HCT116 (cell line): ENCODE measurements around the gene ASF1A. TPM values are rescaled to one million over a fixed set of nuclear protein-coding genes. Genes with fewer than 3 reads are reported as not detected.

Experiments
- ATAC-seq: fragments of 200-7000 bp; cut with Tn5 transposase; 2 replicates; pipeline ENCODE4 v1.9.1; 2020; ENCODE audit warnings: mild to moderate bottlenecking, moderate library complexity
- BruUV-seq: library from RNA; stranded (reverse); fragments of 400-500 nt; replicated peaks from 2 replicates; lab custom pipeline; 2021; lab: Mats Ljungman, UMichigan
- CTCF ChIA-PET: fragments of 300-600 bp; sonication (Branson Sonifier 250); formaldehyde crosslinking; loops from one replicate; lab custom pipeline; 2021; ENCODE audit warnings: antibody characterized with exemption; lab: Charles Lee
- POLR2A ChIA-PET: fragments of 300-600, 350-600 bp; sonication (Branson Sonifier 250); formaldehyde crosslinking; loops from one replicate; lab custom pipeline; 2021; ENCODE audit warnings: antibody characterized with exemption; lab: Charles Lee
- RAD21 ChIA-PET, 2 experiments: fragments of 300-600 bp; sonication (Branson Sonifier 250); formaldehyde crosslinking; loops; one replicate each; lab custom pipeline; 2023; ENCODE audit warnings: low total read pairs in 2 of 2; ENCODE audit not compliant: uncharacterized antibody in 2 of 2, unreplicated experiment in 2 of 2, low non-redundant PET in 1 of 2; lab: Charles Lee
- DNase-seq: peaks from one replicate; pipeline ENCODE4 v3.0.0-alpha.2; 2010; ENCODE audit warnings: low read depth, low spot score
- H2AFZ ChIP-seq: fragments of 200-600 bp; shearing (Covaris generic), sonication (generic); 2 replicates; pipeline ENCODE4 v1.6.1; 2017; ENCODE audit warnings: low read depth, mixed run types, mixed read lengths, antibody characterized with exemption, low read length; ENCODE audit not compliant: poor library complexity, severe bottlenecking
- H3K27ac ChIP-seq: 2 replicates; pipeline ENCODE4 v1.5.1; 2012; ENCODE audit warnings: low read depth, low read length
- H3K27me3 ChIP-seq: fragments of 200-600 bp; sonication (generic); 2 replicates; pipeline ENCODE4 v1.6.1; 2016; ENCODE audit warnings: mixed run types, low read length, mixed read lengths; ENCODE audit not compliant: insufficient read depth
- H3K36me3 ChIP-seq, 2 experiments: fragments of 200-500 bp in 1 of 2; fragments of 200-600 bp in 1 of 2; sonication (Bioruptor generic) in 1 of 2; sonication (generic) in 1 of 2; 2 replicates each; pipeline versions ENCODE4 v1.5.1 to v1.6.1; 2014 to 2016; ENCODE audit warnings: low read length in 2 of 2, inconsistent platforms in 1 of 2, mixed read lengths in 1 of 2, mixed run types in 1 of 2; ENCODE audit not compliant: insufficient read depth in 2 of 2, control insufficient read depth in 1 of 2
- H3K4me1 ChIP-seq, 2 experiments: fragments of 200-600 bp in 1 of 2; sonication (generic) in 1 of 2; 2 replicates each; pipeline versions ENCODE4 v1.5.1 to v1.6.1; 2012 to 2017; ENCODE audit warnings: low read length in 2 of 2, inconsistent platforms in 1 of 2, mild to moderate bottlenecking in 1 of 2, mixed read lengths in 1 of 2, mixed run types in 1 of 2, moderate library complexity in 1 of 2; ENCODE audit not compliant: insufficient read depth in 2 of 2, control insufficient read depth in 1 of 2
- H3K4me2 ChIP-seq: fragments of 200-600 bp; sonication (generic); 2 replicates; pipeline ENCODE4 v1.6.1; 2017; ENCODE audit warnings: mixed run types, low read length, mixed read lengths
- H3K4me3 ChIP-seq, 2 experiments: fragments of 200-600 bp in 1 of 2; sonication (generic) in 1 of 2; replicated peaks in 1 of 2; 2 replicates each; pipeline ENCODE4 v1.5.1; 2011 to 2016; ENCODE audit warnings: low read length in 2 of 2, control low read depth in 1 of 2, low read depth in 1 of 2, mild to moderate bottlenecking in 1 of 2, mixed read lengths in 1 of 2, mixed run types in 1 of 2
- H3K79me2 ChIP-seq: fragments of 200-600 bp; sonication (generic); 2 replicates; pipeline ENCODE4 v1.6.1; 2017; ENCODE audit warnings: mild to moderate bottlenecking, mixed run types, low read length, moderate library complexity, mixed read lengths; ENCODE audit not compliant: insufficient read depth
- H3K9ac ChIP-seq: fragments of 200-600 bp; sonication (generic); 2 replicates; pipeline ENCODE4 v1.6.1; 2016; ENCODE audit warnings: low read length, mixed read lengths
- H3K9me2 ChIP-seq: fragments of 200-600 bp; sonication (generic), shearing (Covaris generic); 2 replicates; pipeline ENCODE4 v1.6.1; 2017; ENCODE audit warnings: mixed run types, mild to moderate bottlenecking, moderate library complexity; ENCODE audit not compliant: insufficient read depth
- H3K9me3 ChIP-seq, 2 experiments: fragments of 200-500 bp in 1 of 2; fragments of 200-600 bp in 1 of 2; sonication (Bioruptor generic) in 1 of 2; sonication (generic) in 1 of 2; 2 replicates each; pipeline ENCODE4 v1.6.1; 2014 to 2017; ENCODE audit warnings: low read length in 2 of 2, mixed read lengths in 2 of 2, inconsistent platforms in 1 of 2, low read depth in 1 of 2, mild to moderate bottlenecking in 1 of 2, mixed run types in 1 of 2, moderate library complexity in 1 of 2; ENCODE audit not compliant: control insufficient read depth in 1 of 2, insufficient read depth in 1 of 2
- H4K20me1 ChIP-seq: fragments of 200-600 bp; sonication (generic), shearing (Covaris generic); 2 replicates; pipeline ENCODE4 v1.6.1; 2017; ENCODE audit warnings: mixed run types, mild to moderate bottlenecking, moderate library complexity; ENCODE audit not compliant: insufficient read depth
- ATF3 ChIP-seq: IDR thresholded peaks from 2 replicates; pipeline ENCODE4 v1.6.1; 2012
- CTCF ChIP-seq, 3 experiments: fragments of 200-600 bp in 1 of 3; sonication (generic) in 1 of 3; IDR thresholded peaks in 2 of 3; conservative IDR thresholded peaks in 1 of 3; 2 replicates each; pipeline ENCODE4 v1.5.1; 2012 to 2017; ENCODE audit warnings: low read depth in 2 of 3, low read length in 2 of 3, antibody characterized with exemption in 1 of 3, borderline replicate concordance in 1 of 3, control low read depth in 1 of 3, mild to moderate bottlenecking in 1 of 3, mixed read lengths in 1 of 3, mixed run types in 1 of 3, moderate library complexity in 1 of 3; ENCODE audit not compliant: insufficient read depth in 1 of 3
- EGR1 ChIP-seq: IDR thresholded peaks from 2 replicates; pipeline ENCODE4 v1.6.1; 2012; ENCODE audit warnings: low read depth
- EZH2 ChIP-seq: fragments of 200-600 bp; sonication (generic); IDR thresholded peaks from 2 replicates; pipeline ENCODE4 v1.6.1; 2017; ENCODE audit warnings: antibody characterized with exemption, mixed run types
- EZH2phosphoT487 ChIP-seq: fragments of 200-600 bp; IDR thresholded peaks from 2 replicates; pipeline ENCODE4 v1.6.1; 2018; ENCODE audit warnings: antibody characterized with exemption, borderline replicate concordance
- FOSL1 ChIP-seq: IDR thresholded peaks from 2 replicates; pipeline ENCODE4 v1.6.1; 2012; ENCODE audit warnings: low read depth
- JUND ChIP-seq: IDR thresholded peaks from 2 replicates; pipeline ENCODE4 v1.6.1; 2012
- POLR2A ChIP-seq: IDR thresholded peaks from 2 replicates; pipeline ENCODE4 v1.7.0; 2011; ENCODE audit warnings: borderline replicate concordance; ENCODE audit not compliant: insufficient read depth, insufficient read length; ENCODE audit errors: extremely low read depth
- SP1 ChIP-seq: IDR thresholded peaks from 2 replicates; pipeline ENCODE4 v1.6.1; 2012; ENCODE audit warnings: low read depth
- SRF ChIP-seq: IDR thresholded peaks from 2 replicates; pipeline ENCODE4 v1.6.1; 2012; ENCODE audit warnings: low read depth
- TCF7L2 ChIP-seq: IDR thresholded peaks from 2 replicates; pipeline ENCODE4 v1.7.0; 2011; ENCODE audit warnings: borderline replicate concordance, inconsistent platforms; ENCODE audit not compliant: insufficient read depth, insufficient read length; ENCODE audit errors: extremely low read depth
- YY1 ChIP-seq: IDR thresholded peaks from 2 replicates; pipeline ENCODE4 v1.6.1; 2011; ENCODE audit warnings: low read length, low read depth, moderate library complexity, mild to moderate bottlenecking; ENCODE audit not compliant: insufficient replicate concordance; ENCODE audit errors: extremely low read depth
- ZBTB33 ChIP-seq: IDR thresholded peaks from 2 replicates; pipeline ENCODE4 v1.6.1; 2011; ENCODE audit warnings: mild to moderate bottlenecking, low read length, moderate library complexity; ENCODE audit not compliant: insufficient replicate concordance; ENCODE audit errors: extremely low read depth
- ZFX ChIP-seq: fragments of 450-650 bp; IDR thresholded peaks from 2 replicates; pipeline ENCODE4 v1.6.1; 2017
- ZNF274 ChIP-seq: fragments of 200-500 bp; sonication (Bioruptor generic); IDR thresholded peaks from 2 replicates; pipeline ENCODE4 v1.6.1; 2014; ENCODE audit warnings: mild to moderate bottlenecking, low read depth, low read length, inconsistent platforms
- intact Hi-C: fragments of 100-400 bp; cut with micrococcal nuclease; formaldehyde crosslinking; loops from 2 replicates; pipeline ENCODE4 v1.10.0; 2022
- total RNA-seq: library from RNA; stranded (reverse); gene quantifications from one replicate; pipeline ENCODE4 v1.2.1, GENCODE V29; 2021; ENCODE audit not compliant: unreplicated experiment

ASF1A gene
- total RNA-seq, 1 experiment from 2014 or later, result 23.3 TPM

- TF ChIP-seq EZH2phosphoT487, result no peak
- TF ChIP-seq SRF, result no peak
- TF ChIP-seq YY1, result no peak
- TF ChIP-seq SP1, result no peak
Measured at GRCh38 chr6:118945217-118945616, 51.3 kb downstream of the ASF1A start (continued).

- Histone ChIP-seq H3K27ac (no peak overlapping the region), H4K20me1 (no peaks in the 10 kb centered on the region), H2AFZ (no peak overlapping the region), H3K27me3 (no peaks in the 10 kb centered on the region), H3K9me2 (no peaks in the 10 kb centered on the region)
- ChIA-PET CTCF (interaction anchor here (1.3 to 2.2 kb wide), 2 partner anchors 10 to 158 kb away, joined by 3 to 8 read pairs; no protein-coding TSS in a partner anchor), RAD21 (no interaction called here)
- TF ChIP-seq EZH2, result no peak
- TF ChIP-seq, all 23 proteins: peak for 0
- no peak overlapping the region for H3K4me2 ChIP-seq
- no peak overlapping the region for H3K4me3 ChIP-seq
- ATAC-seq, result no peak
- DNase-seq, result no peak
- no peaks in the 10 kb centered on the region for H3K79me2 ChIP-seq
- no peaks in the 10 kb centered on the region for H3K36me3 ChIP-seq
- BruUV-seq, result no TSS peak
- H3K9me3 ChIP-seq, result no peaks in the 10 kb centered on the region
- intact Hi-C loops, result no loop called here
- POLR2A ChIA-PET, result no interaction called here
- H3K4me1 ChIP-seq, result no peaks in the 10 kb centered on the region
- no peak overlapping the region for H3K9ac ChIP-seq
Measured at GRCh38 chr6:118952683-118953082, 58.7 kb downstream of the ASF1A start.

GRCh38 chr6:118953391-118953790 lies 59.4 kb downstream of the ASF1A start:
- ChIA-PET RAD21 (no interaction called here), CTCF (interaction anchor here (1.3 to 2.2 kb wide), 2 partner anchors 9 to 157 kb away, joined by 3 to 8 read pairs; no protein-coding TSS in a partner anchor), POLR2A (no interaction called here)
- no peaks in the 10 kb centered on the region for H3K27me3 ChIP-seq
- no peaks in the 10 kb centered on the region for H3K79me2 ChIP-seq
- no TSS peak for BruUV-seq
- H3K9me2 ChIP-seq, result no peaks in the 10 kb centered on the region
- no peak overlapping the region for H3K9ac ChIP-seq
- H3K4me1 ChIP-seq, result no peaks in the 10 kb centered on the region
- no peak overlapping the region for H3K4me3 ChIP-seq
- no peak overlapping the region for H2AFZ ChIP-seq
- DNase-seq (no peak), ATAC-seq (no peak)
- no peaks in the 10 kb centered on the region for H4K20me1 ChIP-seq
- H3K4me2 ChIP-seq, result no peak overlapping the region
- intact Hi-C loops, result no loop called here
- H3K9me3 ChIP-seq, result no peaks in the 10 kb centered on the region
- no peaks in the 10 kb centered on the region for H3K36me3 ChIP-seq
- H3K27ac ChIP-seq, result no peak overlapping the region
- TF ChIP-seq CTCF (IDR thresholded peaks at IDR 0.05 in 2 of 3, conservative IDR thresholded peaks at IDR 0.05 in 1 of 3; ENCODE audit: borderline replicate concordance in 1 of 3, insufficient read depth in 1 of 3, low read depth in 2 of 3, low read length in 2 of 3) (no peak), TCF7L2 (no peak), ATF3 (no peak), YY1 (no peak), FOSL1 (no peak), ZBTB33 (no peak), JUND (no peak), SRF (no peak), ZNF274 (no peak), SP1 (no peak), EZH2phosphoT487 (no peak), EGR1 (no peak), EZH2 (no peak), ZFX (no peak), POLR2A (no peak)
